Measurements from ENCODE around the gene LRRC4. TPM values are rescaled to one million over a fixed set of nuclear protein-coding genes. Genes with fewer than 3 reads are reported as not detected.

Gene LRRC4
- polyA plus RNA-seq, 1 of the 3 experiments (the other 2 are of a cell fraction), result 0.44 TPM

DNA sequence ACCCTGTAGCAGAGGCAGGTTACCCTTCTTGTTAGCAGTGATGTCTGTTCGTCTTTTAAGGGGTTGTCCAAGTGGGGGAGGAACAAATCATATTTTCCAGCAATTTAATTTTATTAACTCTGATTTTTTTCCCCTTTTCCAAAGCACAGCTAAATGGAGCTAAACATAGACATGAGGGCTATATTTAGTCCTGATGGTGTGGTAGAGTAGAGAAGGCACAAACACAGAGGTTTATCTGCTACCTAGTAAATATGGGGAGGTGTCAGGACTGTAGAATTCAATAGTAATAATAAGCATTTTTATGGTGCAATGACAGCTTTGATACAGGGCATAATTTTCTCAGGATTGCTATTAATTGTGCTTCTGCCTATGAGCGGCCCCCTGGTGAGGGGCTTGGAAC, 22.5 kb downstream of the LRRC4 start:
- no peaks in the 10 kb centered on the region for H3F3A ChIP-seq (replicated peaks; ENCODE audit: insufficient read depth)
- no peaks in the 10 kb centered on the region for H3K27me3 ChIP-seq (ENCODE audit: insufficient read depth)
- ChIA-PET CTCF (interaction anchor here (0.9 to 3.6 kb wide), 6 partner anchors 9 to 301 kb away, joined by 3 to 16 read pairs (median 4); no protein-coding TSS in a partner anchor), POLR2A (interaction anchor here (0.8 kb wide), 1 partner anchor 13 kb away, joined by 5 read pairs; no protein-coding TSS in a partner anchor)
- no peak overlapping the region for H3K9ac ChIP-seq
- H3K9me2 ChIP-seq, result no peaks in the 10 kb centered on the region
- no peak overlapping the region for H2AFZ ChIP-seq (ENCODE audit: low read depth)
- no peak overlapping the region for H3K4me2 ChIP-seq
- peaks cover 0 to 13% of the 10 kb centered on the region in 2 experiments; a peak in 1 of 4 replicates for H3K4me1 ChIP-seq (ENCODE audit: control insufficient read depth in 1 of 2, insufficient read depth in 2 of 2, low read depth in 1 of 2, low read length in 1 of 2)
- no peak overlapping the region for H3K27ac ChIP-seq (ENCODE audit: low read depth in 2 of 2, low read length in 1 of 2)
- peaks cover 3% of the 10 kb centered on the region; the same call in 1 of the 2 replicates for H4K20me1 ChIP-seq (ENCODE audit: insufficient read depth)
- no peak for DNase-seq
- no peak for TF ChIP-seq USF2 (IDR thresholded peaks at IDR 0.05; ENCODE audit: borderline replicate concordance, low read depth, low read length)
- TF ChIP-seq JUND (IDR thresholded peaks at IDR 0.05), result no peak
- no peak for TF ChIP-seq SIN3A (IDR thresholded peaks at IDR 0.05; ENCODE audit: borderline replicate concordance, low read depth, low read length)
- no peak for TF ChIP-seq SMC3 (IDR thresholded peaks at IDR 0.05; ENCODE audit: low read depth, low read length)
- TF ChIP-seq YY1 (IDR thresholded peaks at IDR 0.05; ENCODE audit: low read depth), result no peak
- no peak for TF ChIP-seq ELF1 (IDR thresholded peaks at IDR 0.05)
- no peak for TF ChIP-seq GABPA (IDR thresholded peaks at IDR 0.05; ENCODE audit: low read depth)
- no peak for TF ChIP-seq FOSL2 (IDR thresholded peaks at IDR 0.05; ENCODE audit: borderline replicate concordance, low read depth)
- no peak for TF ChIP-seq CTCF (IDR thresholded peaks at IDR 0.05)
- H3K79me2 ChIP-seq (ENCODE audit: insufficient read depth), result peaks cover 6% of the 10 kb centered on the region; the same call in 1 of the 2 replicates
- WGBS (ENCODE audit: low lambda C conversion rate), result 92% methylated on average over 2 of the region's 2 CpGs
- H3K4me3 ChIP-seq (ENCODE audit: low read depth in 2 of 2, low read length in 1 of 2), result no peak overlapping the region
- peaks cover 4 to 31% of the 10 kb centered on the region in 2 experiments for H3K36me3 ChIP-seq (replicated peaks in 1 of 2; ENCODE audit: control insufficient read depth in 1 of 2, insufficient read depth in 2 of 2, low read length in 1 of 2)
- no peaks in the 10 kb centered on the region for H3K9me3 ChIP-seq

- H3K4me3 ChIP-seq (ENCODE audit: low read depth in 2 of 2, low read length in 1 of 2), result no peak overlapping the region
- H3F3A ChIP-seq (replicated peaks; ENCODE audit: insufficient read depth), result no peaks in the 10 kb centered on the region
- no peak overlapping the region for H3K9ac ChIP-seq
- no peak overlapping the region for H3K27ac ChIP-seq (ENCODE audit: low read depth in 2 of 2, low read length in 1 of 2)
- CTCF ChIA-PET, result interaction anchor here (1.1 to 3.6 kb wide), 4 partner anchors 9 to 202 kb away, joined by 4 to 16 read pairs (median 5); no protein-coding TSS in a partner anchor
- peaks cover 0 to 13% of the 10 kb centered on the region in 2 experiments; a peak in 1 of 4 replicates for H3K4me1 ChIP-seq (ENCODE audit: control insufficient read depth in 1 of 2, insufficient read depth in 2 of 2, low read depth in 1 of 2, low read length in 1 of 2)
- H3K4me2 ChIP-seq, result no peak overlapping the region
- H3K9me3 ChIP-seq, result no peaks in the 10 kb centered on the region
- no peak for DNase-seq
- H3K27me3 ChIP-seq (ENCODE audit: insufficient read depth), result no peaks in the 10 kb centered on the region
- peaks cover 3% of the 10 kb centered on the region; the same call in 1 of the 2 replicates for H4K20me1 ChIP-seq (ENCODE audit: insufficient read depth)
- POLR2A ChIA-PET, result interaction anchor here (0.8 kb wide), 1 partner anchor 12 kb away, joined by 5 read pairs; no protein-coding TSS in a partner anchor
- WGBS (ENCODE audit: low lambda C conversion rate), result 96% methylated on average over 5 of the region's 5 CpGs
- peaks cover under 1% of the 10 kb centered on the region; the same call in 1 of the 2 replicates for H3K79me2 ChIP-seq (ENCODE audit: insufficient read depth)
- no peak overlapping the region for H2AFZ ChIP-seq (ENCODE audit: low read depth)
- H3K9me2 ChIP-seq, result no peaks in the 10 kb centered on the region
- peaks cover 0 to 28% of the 10 kb centered on the region in 2 experiments for H3K36me3 ChIP-seq (replicated peaks in 1 of 2; ENCODE audit: control insufficient read depth in 1 of 2, insufficient read depth in 2 of 2, low read length in 1 of 2)
- TF ChIP-seq USF2 (IDR thresholded peaks at IDR 0.05; ENCODE audit: borderline replicate concordance, low read depth, low read length), result no peak
- no peak for TF ChIP-seq ZBTB33 (IDR thresholded peaks at IDR 0.05; ENCODE audit: borderline replicate concordance, low read depth)
- TF ChIP-seq POLR2AphosphoS5 (IDR thresholded peaks at IDR 0.05; ENCODE audit: low read depth, low read length), result no peak
- TF ChIP-seq MXI1 (IDR thresholded peaks at IDR 0.05; ENCODE audit: low read depth, low read length), result no peak
- no peak for TF ChIP-seq RAD21 (IDR thresholded peaks at IDR 0.05; ENCODE audit: low read length)
- TF ChIP-seq FOXJ3 (CRISPR knock-in tag; IDR thresholded peaks at IDR 0.05), result no peak
- TF ChIP-seq, protein P1, sequence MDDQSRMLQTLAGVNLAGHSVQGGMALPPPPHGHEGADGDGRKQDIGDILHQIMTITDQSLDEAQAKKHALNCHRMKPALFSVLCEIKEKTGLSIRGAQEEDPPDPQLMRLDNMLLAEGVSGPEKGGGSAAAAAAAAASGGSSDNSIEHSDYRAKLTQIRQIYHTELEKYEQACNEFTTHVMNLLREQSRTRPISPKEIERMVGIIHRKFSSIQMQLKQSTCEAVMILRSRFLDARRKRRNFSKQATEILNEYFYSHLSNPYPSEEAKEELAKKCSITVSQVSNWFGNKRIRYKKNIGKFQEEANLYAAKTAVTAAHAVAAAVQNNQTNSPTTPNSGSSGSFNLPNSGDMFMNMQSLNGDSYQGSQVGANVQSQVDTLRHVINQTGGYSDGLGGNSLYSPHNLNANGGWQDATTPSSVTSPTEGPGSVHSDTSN (IDR thresholded peaks at IDR 0.05), result no peak
- no peak for TF ChIP-seq FOSL2 (IDR thresholded peaks at IDR 0.05; ENCODE audit: borderline replicate concordance, low read depth)
- TF ChIP-seq NRF1 (IDR thresholded peaks at IDR 0.05; ENCODE audit: low read depth, low read length), result no peak
- no peak for TF ChIP-seq CTCF (IDR thresholded peaks at IDR 0.05)
- TF ChIP-seq FOXM1 (IDR thresholded peaks at IDR 0.05; ENCODE audit: low read depth), result no peak
- no peak for TF ChIP-seq ELF1 (IDR thresholded peaks at IDR 0.05)
These were observed 23.1 kb downstream of the LRRC4 start for GRCh38 chr7:128008141-128008540.
